ENCODE measurements around the gene UBLCP1.
"Not testable (repeated sequence)": the region's sequence is repeated elsewhere in the genome, so short reads cannot be mapped to it uniquely, and the experiment has no call there.

Gene UBLCP1, protein sequence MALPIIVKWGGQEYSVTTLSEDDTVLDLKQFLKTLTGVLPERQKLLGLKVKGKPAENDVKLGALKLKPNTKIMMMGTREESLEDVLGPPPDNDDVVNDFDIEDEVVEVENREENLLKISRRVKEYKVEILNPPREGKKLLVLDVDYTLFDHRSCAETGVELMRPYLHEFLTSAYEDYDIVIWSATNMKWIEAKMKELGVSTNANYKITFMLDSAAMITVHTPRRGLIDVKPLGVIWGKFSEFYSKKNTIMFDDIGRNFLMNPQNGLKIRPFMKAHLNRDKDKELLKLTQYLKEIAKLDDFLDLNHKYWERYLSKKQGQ

DNA sequence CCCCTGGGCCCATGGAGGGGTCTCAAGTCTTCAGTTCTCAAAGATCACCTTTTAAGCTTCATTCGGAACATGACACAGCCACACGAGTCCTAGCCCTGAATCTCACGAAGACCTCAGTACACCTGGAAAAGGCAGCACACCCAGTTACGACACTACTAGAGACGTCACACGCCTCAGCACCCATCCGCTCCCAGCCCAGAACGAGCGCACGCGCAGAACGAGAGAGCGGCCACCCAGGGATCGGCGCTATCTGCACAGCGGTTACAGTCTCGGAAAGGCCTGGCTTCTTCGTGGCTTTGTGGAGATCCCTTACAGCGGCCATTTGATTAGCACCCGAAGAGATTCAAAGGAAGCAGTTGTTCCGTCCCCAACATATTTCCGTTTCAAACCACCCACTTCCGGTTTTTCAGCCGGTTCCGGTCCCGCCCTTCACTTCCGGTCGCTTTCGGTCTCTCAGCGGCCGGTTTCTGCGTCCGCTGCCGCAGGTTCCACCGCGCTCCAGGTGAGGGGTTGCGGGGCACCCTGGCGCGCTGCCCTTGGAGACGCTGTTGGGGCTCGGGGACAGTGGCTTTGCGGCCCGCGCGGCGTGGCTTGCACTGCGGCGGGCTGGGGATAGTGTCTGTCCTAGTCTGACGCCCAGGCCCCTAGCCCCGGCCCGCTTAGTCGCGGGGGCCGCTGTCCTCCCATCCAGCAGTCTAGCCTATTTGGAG is at the start of gene UBLCP1:
Gene UBLCP1 (plus strand): TSS at position 432 of the 710 bp plus-strand sequence. CDS start 5,626 bp downstream, outside the sequence.
- DNase-seq (ENCODE audit: low read depth) = peak; percentile 71

DNA sequence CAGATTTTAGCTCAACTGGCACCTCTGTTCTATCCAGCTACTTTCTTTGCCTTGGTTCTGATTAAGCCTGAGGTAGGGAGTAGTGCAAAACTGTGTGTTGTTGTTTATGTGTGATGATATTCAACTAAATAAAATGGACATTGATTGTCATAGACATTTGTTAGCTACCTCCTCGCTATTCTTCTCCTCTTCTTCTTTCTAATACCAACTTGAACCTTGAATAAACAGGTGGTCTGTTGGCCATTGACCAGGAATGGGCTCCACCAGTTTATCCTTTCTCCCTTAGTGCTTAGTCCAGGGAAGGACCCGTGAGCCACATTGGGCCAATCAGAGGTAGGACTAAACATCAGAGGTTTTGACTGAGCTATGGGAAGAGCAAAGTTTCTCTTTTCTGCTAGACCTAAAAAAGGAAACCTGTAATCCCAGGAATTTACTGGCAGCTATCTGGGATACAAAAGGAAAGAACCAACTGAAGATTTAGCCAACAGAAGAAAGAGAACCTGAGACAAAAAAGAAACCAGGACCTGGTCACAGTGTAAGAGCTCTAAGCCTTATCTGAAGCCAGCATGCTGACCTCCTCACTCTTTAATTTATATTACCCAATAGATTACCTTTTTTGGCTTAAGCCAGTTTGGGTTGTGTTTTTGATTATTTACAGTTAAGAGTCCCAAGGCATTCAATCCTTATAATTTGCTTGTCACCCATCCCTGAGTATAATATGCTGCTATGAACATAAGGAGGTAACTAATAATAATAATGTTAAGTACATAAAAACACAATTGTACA is 48.4 kb upstream of the UBLCP1 start:
- no peak for DNase-seq (ENCODE audit: low read depth)

DNA sequence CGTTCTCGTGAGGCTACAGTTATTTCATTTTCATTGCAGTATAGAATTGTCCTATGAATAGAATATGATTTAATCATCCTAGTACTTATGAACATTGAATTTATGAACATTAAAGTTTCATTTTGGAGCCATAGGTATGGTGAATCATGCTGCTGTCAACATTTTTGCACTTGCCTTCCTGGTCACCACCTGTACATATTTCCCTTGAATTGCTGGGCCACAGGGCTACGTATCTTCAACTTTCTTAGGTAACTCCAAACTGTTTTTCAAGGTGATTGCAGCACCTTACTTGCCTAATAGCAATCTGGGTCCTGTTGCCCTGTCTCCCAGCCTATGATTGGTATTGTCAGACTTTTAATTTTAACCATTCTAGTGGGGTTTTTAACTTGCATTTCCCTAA is 47.2 kb upstream of the UBLCP1 start:
- no peak for DNase-seq (ENCODE audit: low read depth)

DNA sequence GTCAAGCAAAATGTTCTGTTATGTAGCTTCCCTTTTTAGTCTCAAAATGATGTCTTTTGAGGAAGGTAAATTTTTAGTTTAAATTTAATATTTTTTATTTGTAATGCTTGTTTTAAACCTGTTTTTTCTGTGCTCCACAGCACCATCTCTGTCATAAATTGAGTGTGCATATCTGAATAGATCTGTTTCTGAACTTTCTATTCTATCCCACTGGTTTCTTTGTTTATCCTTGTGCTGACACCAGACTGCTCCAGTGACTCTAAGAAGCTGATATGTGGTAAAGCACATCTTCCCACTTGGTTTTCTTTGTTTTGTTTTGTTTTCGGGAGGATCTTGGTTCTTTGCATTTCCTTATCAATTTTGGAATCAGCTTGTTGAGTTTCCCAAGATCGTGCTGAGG is 46.6 kb upstream of the UBLCP1 start:
- no peak for DNase-seq (ENCODE audit: low read depth)

DNA sequence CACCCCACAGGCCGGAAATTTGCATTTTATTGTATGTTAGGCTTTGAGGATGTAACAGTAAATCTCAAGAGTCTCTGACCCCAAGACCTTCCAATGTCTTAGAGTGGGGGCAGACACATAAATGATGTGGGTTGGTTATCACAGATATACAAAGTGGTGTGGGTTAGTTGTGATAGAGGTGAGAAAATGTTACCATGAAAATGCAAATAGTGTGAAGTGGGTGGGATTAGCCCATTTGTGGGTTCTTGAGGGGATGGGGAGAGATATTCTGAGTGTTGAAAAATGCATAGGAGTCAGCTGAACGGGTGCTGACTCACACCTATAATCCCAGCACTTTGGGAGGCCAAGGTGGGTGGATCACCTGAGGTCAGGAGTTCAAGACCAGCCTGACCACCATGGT is 45.9 kb upstream of the UBLCP1 start:
- no peak for DNase-seq (ENCODE audit: low read depth)

DNA sequence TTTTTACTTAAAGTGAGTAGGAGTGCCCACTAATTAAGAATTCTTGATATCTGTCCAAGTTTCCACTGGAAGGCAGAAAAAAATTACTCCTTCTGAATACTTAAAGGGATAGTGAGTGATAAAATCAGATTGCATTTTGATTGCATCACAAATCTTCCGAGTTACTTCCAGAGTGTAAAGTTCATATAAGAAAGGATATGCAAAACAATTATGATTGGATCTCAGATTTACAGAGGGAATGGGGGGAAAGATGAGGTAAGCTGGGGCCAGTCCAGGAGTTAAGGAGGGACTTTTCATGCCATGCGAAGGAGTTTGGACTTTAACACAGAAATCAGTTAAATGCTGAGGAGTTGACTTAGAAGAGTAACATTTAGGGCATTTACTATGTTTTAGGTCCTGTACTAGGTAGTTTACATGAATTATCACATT is 44.5 kb upstream of the UBLCP1 start:
- DNase-seq (ENCODE audit: low read depth) = no peak

DNA sequence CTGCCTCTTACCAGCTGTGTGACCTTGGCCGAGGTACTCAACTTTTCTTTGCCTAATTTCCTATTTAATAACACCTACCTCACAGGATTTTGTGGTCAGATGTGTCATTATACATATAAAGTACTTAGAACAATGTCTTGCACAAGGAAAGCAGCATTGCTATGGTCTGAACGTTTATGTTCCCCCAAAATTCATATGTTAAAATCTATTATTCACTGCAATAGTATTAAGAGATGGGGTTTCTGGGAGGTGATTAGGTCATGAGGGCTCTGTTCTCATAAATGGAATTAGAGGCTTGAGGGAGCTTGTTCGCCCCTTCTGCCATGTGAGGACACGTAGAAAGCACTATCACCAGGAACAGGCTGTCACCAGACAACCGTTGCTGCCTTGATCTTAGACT is 42.9 kb upstream of the UBLCP1 start:
- no peak for DNase-seq (ENCODE audit: low read depth)

DNA sequence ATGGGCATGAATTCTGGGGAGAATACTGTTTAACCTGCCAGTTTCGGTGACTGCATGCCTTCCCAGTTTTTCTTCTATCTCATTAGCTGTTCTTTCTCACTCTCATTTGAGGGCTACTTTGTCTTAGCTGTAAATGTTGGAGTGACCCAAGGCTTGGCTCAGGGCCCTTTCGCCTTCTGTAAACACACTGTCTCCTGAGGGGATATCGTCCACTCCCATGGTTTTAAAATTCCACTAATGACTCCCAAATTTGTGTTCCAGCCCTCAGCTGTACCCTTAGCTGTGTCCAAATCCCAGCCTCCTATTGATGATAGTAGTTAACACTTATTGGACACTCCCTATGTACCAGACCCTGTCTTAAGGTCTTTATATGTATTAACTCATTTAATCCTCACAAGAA is 39.6 kb upstream of the UBLCP1 start:
- no peak for DNase-seq (ENCODE audit: low read depth)

DNA sequence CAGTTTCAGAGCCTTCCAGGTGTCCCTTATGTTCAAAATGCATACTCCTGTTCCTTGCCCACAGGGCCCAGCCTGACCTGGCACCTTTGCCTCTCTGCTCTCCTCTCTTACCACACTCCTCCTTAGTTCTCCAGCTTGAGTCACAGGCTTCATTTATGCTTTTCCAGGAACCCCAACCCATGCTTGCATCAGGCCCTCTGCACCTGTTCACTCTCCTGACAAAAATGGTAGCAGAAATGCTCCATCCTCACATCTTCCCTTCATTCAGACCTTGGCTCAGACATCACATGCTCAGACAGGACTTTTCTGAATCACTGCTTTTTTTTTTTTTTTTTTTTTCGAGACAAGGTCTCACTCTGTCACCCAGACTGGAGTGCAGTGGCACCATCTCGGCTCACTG is 38.6 kb upstream of the UBLCP1 start:
- no peak for DNase-seq (ENCODE audit: low read depth)

DNA sequence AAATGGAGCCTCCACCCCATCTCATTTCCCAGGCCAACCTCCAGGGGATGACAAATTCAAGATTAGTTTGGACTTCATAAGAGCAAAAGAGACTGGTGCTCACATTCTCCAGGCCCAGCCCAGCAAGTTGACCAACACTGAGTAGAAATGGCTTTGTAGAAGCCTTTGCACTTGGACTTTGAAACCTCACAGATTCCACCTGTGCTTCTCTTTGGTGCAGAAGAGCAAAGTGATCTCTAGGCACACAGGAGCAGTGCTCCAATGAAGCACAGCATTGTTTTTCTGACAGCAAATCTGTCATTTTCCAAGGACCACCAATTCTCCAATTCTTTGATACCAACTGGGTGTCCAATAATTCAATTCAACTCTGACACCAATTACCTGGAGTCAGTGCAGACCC is 36.6 kb upstream of the UBLCP1 start:
- DNase-seq (ENCODE audit: low read depth) = no peak

DNA sequence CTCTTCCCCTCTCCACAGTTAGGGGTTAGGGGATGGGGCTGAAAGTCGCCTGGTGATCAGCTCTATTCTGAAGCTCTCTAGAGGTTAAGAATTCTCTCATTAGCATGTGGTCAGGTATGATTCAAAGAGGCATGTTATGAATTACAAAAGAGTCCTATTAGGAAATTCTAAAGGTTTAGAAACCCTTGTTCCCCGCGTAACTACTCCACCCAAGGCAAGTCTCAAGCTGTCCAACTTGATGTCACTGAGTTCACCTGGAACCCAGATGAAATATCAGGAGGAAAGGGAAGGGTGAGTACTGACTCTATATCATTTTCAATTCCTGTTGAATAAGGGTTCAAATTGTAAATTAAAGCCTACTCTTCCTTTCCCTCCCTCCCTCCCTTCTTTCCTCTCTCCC is 35.6 kb upstream of the UBLCP1 start:
- DNase-seq (ENCODE audit: low read depth) = no peak

DNA sequence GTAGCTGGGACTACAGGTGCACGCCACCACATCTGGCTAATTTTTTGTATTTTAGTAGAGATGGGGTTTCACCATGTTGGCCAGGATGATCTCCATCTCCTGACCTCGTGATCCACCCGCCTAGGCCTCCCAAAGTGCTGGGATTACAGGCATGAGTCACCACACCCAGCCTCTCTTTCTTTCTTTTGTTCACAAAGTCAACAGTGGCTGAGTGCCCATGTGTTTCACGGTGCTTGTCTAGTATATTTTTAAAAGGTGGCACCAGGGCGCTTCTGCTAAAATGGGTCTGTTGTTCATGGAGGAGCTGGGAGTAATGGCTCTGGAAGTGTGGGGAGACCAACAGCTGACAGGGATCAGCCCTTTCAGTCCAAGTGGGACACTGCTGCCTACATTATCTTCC is 35.0 kb upstream of the UBLCP1 start:
- DNase-seq (ENCODE audit: low read depth) = not testable (repeated sequence)

DNA sequence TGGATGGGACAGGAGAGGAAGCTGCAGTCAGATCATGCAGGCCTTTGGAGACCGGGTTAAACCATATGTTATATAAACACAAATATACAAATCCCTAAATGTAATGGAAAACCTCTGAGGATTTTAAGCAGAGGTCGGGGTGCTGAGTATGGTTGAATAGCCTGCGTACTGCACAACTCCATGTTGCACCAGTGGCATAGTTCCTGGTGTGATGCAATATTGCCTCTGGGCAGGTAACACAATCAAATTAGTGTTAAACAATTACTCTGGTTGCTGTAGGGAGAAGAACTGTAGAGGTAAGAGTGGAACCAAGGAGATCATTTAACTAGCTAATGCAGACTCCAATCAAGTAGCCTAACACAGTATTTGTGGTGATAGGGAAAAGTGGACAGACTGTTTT is 32.4 kb upstream of the UBLCP1 start:
- DNase-seq (ENCODE audit: low read depth) = no peak

DNA sequence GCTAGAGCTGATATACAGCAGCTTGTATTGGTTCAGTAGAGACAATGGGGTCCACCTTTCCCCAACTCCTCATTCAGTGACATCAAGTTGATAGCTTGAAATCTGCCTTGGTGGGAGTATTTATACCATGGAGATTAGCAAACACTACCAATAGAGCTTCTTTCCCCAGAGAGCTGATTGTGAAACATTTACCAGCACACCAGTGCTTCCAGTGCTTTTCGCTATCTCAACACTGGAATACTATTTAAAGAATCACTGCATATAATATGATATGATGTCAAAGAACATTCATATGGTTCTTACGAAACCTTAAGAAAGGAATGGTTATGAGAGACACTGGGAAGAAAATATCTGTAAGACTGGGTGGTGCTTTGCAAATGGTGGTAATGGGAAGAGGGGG is 31.9 kb upstream of the UBLCP1 start:
- DNase-seq (ENCODE audit: low read depth) = no peak

DNA sequence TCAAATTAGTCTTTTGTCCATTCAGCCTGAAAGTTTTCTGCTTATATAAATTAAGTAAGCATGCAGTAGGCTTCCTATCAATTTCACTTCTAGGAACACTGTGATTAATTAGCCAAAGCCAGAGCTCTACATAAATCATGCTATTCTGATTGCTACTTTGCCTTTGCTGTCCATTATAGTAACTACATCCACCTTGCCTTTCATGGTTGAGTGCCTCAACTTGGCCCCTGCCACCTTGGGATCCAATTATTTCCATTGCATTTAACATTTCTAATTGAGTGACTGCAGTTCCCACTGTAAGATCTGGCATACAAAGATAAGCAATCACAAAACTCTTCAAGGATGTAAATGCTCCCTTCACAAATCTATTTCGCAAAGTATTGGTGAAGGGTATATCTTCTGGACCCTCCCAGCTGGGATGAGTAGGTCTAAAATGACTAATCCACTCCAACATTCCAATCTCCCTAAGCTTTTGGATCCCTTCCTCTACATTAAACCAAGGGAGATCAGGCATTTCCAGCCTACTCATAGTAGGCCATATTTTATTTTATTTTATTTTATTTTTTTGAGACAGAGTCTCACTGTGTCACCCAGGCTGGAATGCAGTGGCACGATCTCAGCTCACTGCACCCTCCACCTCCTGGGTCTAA is 27.1 kb upstream of the UBLCP1 start:
- not testable (repeated sequence) for DNase-seq (ENCODE audit: low read depth)

DNA sequence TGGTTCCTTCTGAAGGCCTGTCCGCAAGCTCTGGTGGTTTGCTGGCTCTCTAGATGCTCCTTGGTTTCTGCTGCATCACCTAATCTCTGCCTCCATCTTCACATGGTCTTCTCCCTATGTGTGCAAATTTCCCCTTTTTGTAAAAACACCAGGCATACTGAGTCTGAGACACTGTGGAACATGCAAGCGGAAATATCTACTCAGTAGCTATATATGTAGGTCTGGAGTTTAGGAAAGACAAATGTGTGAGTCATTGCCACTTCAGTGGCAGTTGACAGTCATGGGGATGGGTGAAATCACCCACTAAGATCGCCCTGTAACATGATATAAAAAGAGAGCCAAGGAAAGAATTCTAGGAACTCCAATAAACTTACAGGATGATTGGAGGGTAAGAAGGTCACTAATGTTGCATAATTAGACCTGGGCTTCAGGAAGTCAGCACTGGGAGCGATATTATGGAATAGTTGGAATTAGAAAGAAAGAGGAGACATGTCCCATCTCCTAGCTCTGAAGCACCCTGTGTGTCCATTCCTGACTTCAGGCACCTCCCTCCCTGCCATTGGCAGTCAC is 22.7 kb upstream of the UBLCP1 start:
- DNase-seq (ENCODE audit: low read depth) = no peak

DNA sequence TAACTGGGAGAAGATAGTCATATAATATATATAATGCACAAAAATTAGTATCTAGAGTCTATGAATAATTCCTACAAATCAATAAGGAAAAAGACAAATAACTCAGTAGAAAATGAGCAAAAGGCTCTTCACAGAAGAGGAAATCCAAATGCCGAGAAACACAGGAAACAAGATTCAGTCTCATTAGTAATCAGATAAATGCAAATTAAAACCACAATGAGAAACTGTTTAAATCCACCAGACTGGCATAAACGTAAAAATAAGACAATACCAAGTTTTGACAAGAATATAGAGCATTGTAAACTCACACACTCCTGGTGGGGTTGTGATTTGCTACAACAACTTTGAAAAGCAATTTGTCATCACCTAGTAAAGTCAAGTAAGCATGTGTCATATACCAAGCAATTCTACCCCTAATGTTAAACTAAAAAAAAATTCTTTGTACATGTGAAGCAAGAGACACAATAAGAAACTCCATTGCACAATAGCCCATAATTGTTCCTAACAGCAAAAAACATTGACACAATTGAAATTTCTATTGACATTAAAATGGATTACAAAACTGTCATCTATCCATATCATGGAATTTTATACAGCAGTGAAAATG is 21.0 kb upstream of the UBLCP1 start:
- DNase-seq (ENCODE audit: low read depth) = no peak

DNA sequence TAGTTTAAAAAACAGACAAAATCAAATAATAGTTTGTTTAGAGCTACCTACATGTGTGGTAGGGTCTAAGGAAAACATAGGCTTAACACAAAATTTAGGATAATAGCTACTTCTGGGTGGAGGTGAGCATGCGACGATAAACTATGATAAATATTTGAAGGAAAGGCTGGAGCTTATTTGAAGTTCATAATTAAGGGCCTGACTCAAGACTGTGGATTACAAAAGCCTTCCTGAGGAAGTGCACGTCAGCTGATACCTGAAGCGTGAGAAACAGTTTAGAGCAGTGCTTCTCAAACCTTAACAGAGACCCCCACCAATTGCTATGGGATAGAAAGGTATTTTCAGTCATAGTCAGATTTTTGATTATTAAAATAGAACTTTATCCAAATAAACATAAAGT is 20.4 kb upstream of the UBLCP1 start:
- DNase-seq (ENCODE audit: low read depth) = no peak

DNA sequence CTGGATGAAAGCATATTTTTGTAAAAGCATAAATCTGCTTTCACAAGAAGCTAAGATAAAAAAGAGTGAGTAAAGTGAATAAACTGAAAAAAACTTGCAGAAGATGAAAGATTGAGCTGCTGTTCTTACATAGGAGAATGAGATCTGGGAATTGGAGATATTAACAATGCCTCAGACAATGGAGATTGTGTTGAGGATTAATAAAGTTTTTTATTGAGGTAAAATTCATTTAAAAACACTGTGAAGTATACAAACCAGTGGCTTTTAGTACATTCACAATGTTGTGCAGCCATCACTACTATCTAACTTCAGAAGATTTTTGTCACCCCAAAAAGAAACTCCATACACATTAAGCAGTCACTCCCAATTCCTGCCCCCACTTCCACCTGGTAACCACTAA is 19.7 kb upstream of the UBLCP1 start:
- DNase-seq (ENCODE audit: low read depth) = no peak

DNA sequence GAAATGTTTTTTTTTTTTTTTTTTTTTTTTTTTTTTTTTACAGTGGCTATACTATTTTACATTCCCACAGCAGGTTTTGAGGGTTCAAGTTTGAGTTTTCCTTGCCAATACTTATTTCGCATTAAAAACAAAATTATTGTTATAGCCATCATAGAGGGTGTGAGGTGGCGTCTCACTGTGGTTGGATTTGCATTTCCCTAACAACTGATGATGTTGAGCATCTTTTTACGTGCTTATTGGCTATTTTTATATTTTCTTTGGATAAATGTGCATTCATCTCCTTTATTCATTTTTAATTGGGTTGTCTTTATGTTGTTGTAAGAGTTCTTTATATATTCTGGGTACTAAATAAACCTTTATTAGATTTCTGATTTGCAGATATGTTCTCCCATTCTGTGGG is 18.9 kb upstream of the UBLCP1 start:
- DNase-seq (ENCODE audit: low read depth) = no peak

DNA sequence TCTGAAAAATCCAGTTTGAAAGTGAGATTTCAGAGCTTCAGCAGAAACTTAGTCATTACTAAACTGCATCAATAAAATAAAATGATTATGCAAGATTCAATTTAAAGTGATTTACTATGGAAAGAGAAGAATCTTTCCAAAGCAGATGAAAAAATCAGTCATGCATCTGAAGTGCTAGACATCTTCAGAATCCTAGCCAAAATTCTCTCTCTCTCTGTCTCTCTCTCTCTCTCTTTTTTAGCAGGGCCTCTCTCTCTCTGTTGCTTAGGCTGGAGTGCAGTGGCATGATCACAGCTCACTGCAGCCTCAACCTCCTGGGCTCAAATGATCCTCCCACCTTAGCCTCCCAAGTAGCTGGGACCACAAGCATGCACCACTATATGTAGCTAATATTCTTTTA is 18.2 kb upstream of the UBLCP1 start:
- DNase-seq (ENCODE audit: low read depth) = no peak

DNA sequence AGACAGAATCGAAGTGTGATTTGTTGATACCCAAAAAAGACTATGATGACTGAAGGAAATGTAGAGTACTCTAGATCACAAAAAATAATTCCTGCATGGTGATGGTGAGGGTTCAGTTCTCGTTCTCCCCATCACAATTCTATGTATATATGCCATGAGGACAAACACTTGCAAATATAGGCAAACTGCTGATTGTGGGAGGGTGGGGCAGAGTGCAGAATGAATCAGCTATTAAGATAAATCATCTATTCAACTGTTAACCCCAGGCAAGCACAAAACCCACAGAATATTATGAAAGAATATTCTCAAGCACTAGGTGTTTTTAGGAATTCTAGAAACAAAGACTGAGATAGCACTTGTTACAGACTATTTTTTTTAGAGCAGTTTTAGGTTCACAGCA is 13.9 kb upstream of the UBLCP1 start:
- DNase-seq (ENCODE audit: low read depth) = no peak
